HG03066 (cell line): ENCODE data around the gene ANKRD1.

Source experiments
- ATAC-seq: cut with Tn5 transposase; IDR thresholded peaks from one replicate; pipeline ENCODE4 v1.9.1; 2021; ENCODE audit warnings: low read depth; ENCODE audit not compliant: unreplicated experiment

ANKRD1 gene

GRCh38 chr10:90866050-90866598, 54.8 kb downstream of the ANKRD1 start:
- no peak for ATAC-seq

- no peak for ATAC-seq
Observed at GRCh38 chr10:90865401-90865800, 55.5 kb downstream of the ANKRD1 start.

GRCh38 chr10:90862908-90863514, 57.9 kb downstream of the ANKRD1 start:
- no peak for ATAC-seq
